Adipocyte (in vitro differentiated cells): Measurements from ENCODE around the gene TRABD.

Experiments
- DNase-seq: peaks from one replicate; pipeline ENCODE4 v3.0.0-alpha.2; 2015; ENCODE audit warnings: low read depth
- H3K27me3 ChIP-seq: replicated peaks from 2 replicates; pipeline ENCODE4 v1.7.0; 2013; ENCODE audit warnings: mild to moderate bottlenecking, low read length, moderate library complexity; ENCODE audit not compliant: control insufficient read depth, insufficient read depth
- H3K36me3 ChIP-seq: 2 replicates; pipeline ENCODE4 v1.7.0; 2013; ENCODE audit warnings: low read length, mild to moderate bottlenecking, moderate library complexity; ENCODE audit not compliant: control insufficient read depth, insufficient read depth, severe bottlenecking
- H3K4me1 ChIP-seq: 2 replicates; pipeline ENCODE4 v1.7.0; 2013; ENCODE audit warnings: mild to moderate bottlenecking, low read length, moderate library complexity; ENCODE audit not compliant: control insufficient read depth, insufficient read depth
- H3K4me3 ChIP-seq: 2 replicates; pipeline ENCODE4 v1.7.0; 2013; ENCODE audit warnings: mild to moderate bottlenecking, low read length, moderate library complexity
- H3K9ac ChIP-seq: 2 replicates; pipeline ENCODE4 v1.7.0; 2013; ENCODE audit warnings: mild to moderate bottlenecking, low read length, moderate library complexity
- H3K9me3 ChIP-seq: 2 replicates; pipeline ENCODE4 v1.7.0; 2013; ENCODE audit warnings: mild to moderate bottlenecking, low read length, moderate library complexity; ENCODE audit not compliant: control insufficient read depth

The TRABD gene

DNA sequence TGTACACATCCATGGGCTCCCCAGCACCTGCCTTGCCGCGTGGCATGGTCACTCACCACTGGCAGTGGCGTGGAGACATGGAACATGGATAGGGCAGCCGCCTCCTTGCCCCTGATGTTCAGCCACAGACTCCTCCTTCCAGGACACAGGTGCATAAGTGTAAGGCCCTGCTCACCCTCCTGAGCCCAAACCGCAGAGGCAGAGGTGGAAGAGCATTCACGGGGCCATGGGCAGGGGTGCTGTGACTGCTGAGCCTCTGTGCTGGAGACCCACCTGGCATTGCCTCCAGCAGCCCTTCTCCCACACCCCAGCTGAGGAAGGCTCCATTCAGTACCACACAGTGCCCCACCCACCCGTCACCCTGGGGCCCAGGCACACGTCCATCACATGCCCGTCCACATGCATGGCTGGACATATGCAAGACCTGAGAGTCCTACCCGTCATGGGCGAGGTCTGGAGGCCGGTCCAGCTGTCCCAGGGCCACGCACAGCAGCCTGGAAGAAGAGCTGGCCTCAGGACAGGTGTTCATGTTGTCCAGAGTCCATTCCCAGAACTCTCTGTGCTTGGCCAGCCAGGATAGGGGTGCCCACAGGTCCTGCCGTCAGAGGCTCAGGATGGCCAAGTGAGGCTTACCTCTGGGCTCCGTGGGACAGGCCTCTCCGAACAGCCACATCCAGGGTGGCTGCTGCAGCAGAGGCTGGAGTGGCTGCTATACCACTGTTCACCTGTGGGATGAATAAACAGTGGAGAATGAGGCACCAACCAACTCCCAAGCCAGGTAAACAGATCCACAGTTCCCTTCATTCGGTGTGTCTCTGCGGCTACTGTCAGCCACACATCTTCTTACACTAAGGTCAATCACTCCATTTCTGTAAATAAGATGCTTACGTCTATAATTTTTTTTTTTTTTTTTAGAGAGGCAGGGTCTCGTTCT, 60.8 kb downstream of the TRABD start:
- peaks cover 31% of the 10 kb centered on the region for H3K4me1 ChIP-seq
- peaks cover 17% of the 10 kb centered on the region for H3K36me3 ChIP-seq
- peak overlapping the region; percentile 99 for H3K9ac ChIP-seq
- H3K9me3 ChIP-seq: no peaks in the 10 kb centered on the region
- H3K4me3 ChIP-seq: peak overlapping the region; percentile 85
- no peak for DNase-seq
- H3K27me3 ChIP-seq: no peaks in the 10 kb centered on the region

DNA sequence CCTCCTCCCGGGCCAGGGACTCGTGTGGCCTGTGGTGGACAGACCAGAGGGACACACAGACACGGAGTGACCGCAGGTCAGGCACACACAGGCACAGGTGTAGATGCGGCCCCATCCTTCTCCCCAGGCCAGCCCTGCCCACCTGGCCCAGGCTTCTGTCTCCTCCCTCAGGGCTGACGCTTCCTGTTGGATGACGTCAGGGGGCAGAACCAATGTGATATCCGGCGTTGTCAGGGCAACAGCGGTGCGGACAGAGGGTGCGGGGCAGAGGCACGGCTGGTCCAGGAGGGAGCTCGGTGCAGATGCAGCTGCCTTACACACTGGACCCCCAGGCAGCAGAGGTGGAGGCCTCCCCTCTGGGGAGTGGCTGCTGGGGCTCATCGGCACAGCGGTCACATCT, 62.0 kb downstream of the TRABD start:
- H3K4me3 ChIP-seq: no peak overlapping the region
- peak; percentile 31 for DNase-seq

DNA sequence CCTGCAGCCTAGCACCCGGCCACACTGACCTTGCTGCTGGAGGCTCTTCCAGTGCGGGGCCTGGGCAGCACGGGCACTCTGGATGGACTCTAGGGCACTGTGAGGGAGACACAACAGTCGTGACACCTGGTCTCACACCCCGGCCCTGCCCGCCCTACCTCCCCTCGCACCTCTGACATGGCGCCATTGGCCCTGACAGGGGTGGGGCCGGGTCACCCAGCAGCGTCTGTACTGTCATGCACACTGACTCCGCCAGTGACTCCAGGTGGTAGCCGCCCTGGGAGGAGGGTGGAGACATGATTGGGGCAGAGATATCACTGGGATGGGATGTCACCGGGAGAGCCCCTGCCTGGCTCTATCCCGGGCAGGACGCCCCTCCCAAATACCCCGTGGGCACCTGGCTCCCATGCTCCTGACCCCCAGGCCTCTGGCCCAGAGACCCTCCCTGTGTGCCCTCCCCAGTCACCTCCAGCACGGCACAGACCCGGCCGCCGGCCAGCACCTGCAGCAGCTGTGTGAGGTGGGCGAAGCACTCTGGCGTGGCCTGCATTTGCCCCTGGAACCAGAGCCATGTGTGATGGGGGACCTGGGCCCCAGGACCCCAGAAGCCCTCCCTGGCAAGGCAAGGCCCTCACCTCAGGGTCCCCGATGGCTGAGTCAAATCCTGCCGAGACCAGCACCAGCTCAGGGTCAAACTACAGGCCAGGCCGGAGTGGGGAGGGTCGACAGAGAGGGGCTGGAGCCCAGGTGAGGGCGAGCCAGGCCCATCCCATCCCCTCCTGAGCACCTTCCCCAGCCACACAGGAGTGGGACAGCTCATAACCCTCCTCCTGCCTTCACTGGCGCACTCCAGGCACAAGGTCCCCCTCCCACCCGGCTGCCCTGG, 62.7 kb downstream of the TRABD start:
- DNase-seq: no peak
- no peaks in the 10 kb centered on the region for H3K9me3 ChIP-seq
- peaks cover 17% of the 10 kb centered on the region for H3K36me3 ChIP-seq
- H3K9ac ChIP-seq: no peak overlapping the region
- no peak overlapping the region for H3K4me3 ChIP-seq
- peaks cover 21% of the 10 kb centered on the region for H3K4me1 ChIP-seq
- H3K27me3 ChIP-seq: no peaks in the 10 kb centered on the region

More for the DNA sequence above, 62.0 kb downstream of the TRABD start:
- Histone ChIP-seq H3K36me3 (peaks cover 17% of the 10 kb centered on the region), H3K27me3 (no peaks in the 10 kb centered on the region), H3K4me1 (peaks cover 22% of the 10 kb centered on the region), H3K9me3 (no peaks in the 10 kb centered on the region), H3K9ac (no peak overlapping the region)
